ENCODE results near the gene MYO9A.
"Not testable (repeated sequence)": the region's sequence is repeated elsewhere in the genome, so short reads cannot be mapped to it uniquely, and the experiment has no call there.

MYO9A gene

DNA sequence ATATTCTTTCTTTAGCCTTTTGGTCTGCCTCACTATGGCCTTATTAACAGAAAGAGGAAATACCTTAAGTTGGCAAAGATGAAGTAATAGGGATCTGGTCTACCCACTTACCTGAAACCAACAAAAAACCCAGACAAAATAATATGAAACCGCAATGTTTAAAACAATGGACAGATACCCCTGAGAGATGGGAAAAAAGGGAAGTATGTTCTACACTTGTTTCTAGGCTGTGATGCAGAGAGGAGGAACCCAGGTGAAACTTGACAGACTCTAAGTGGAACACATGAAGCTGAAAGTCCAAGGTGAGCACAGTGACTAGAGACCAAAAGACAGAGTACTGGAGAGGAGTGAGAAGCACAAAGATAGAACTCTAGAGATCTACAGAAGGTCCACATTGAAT lies 229.2 kb downstream of the MYO9A start:
- H3K27ac Mint-ChIP-seq = peak overlapping the region; percentile 10
- no peak overlapping the region for H3K4me3 Mint-ChIP-seq
- no peaks in the 10 kb centered on the region for H3K4me1 Mint-ChIP-seq (ENCODE audit: low read depth)
- H3K36me3 Mint-ChIP-seq = peaks cover 37% of the 10 kb centered on the region
- H3K9me3 Mint-ChIP-seq (ENCODE audit: low read depth) = no peaks in the 10 kb centered on the region
- H3K27me3 Mint-ChIP-seq = no peaks in the 10 kb centered on the region

DNA sequence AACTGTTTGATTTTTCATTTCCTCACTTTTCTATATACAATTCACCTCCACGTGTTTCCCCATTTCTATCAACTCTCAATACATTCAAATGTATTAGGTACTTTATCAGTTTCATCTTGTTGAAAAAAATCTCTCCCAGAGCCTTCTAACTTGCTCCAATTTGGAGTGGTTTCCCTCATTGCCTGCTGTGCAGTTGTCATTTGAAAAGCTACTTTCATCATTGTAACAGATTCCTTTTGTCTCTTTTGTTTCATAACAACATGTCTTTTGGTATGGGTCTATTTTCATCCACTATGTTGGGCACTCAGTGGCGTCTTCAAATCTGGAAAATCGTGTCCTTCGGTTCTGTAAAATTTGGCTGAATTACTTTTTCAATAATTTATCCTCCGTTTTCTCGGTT lies 232.6 kb downstream of the MYO9A start:
- Mint-ChIP-seq H3K4me3 (no peak overlapping the region), H3K27ac (no peak overlapping the region), H3K4me1 (ENCODE audit: low read depth) (no peaks in the 10 kb centered on the region), H3K27me3 (no peaks in the 10 kb centered on the region), H3K36me3 (peaks cover 23% of the 10 kb centered on the region), H3K9me3 (ENCODE audit: low read depth) (no peaks in the 10 kb centered on the region)

DNA sequence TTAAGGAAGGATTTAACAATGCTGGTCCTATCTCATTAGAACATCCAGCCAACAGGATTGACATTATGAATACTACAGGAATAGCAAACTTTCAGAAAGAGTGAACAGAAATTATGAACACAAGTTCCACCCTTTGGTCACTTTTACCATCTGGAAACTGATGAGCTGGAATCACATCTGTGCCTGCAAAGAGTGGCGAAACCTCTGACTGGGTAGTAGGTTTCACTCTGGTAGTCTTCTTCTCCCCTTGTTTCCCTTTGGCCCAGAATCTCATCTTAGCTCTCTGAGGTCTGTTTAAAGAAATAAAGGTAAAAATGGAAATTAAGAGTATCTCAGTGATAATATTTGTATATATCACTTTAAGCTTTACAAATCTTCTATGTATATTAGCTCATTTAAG lies 234.5 kb downstream of the MYO9A start:
- Mint-ChIP-seq H3K4me1 (ENCODE audit: low read depth) (no peaks in the 10 kb centered on the region), H3K4me3 (no peak overlapping the region), H3K27ac (no peak overlapping the region), H3K27me3 (no peaks in the 10 kb centered on the region), H3K9me3 (ENCODE audit: low read depth) (no peaks in the 10 kb centered on the region), H3K36me3 (peaks cover 22% of the 10 kb centered on the region)

DNA sequence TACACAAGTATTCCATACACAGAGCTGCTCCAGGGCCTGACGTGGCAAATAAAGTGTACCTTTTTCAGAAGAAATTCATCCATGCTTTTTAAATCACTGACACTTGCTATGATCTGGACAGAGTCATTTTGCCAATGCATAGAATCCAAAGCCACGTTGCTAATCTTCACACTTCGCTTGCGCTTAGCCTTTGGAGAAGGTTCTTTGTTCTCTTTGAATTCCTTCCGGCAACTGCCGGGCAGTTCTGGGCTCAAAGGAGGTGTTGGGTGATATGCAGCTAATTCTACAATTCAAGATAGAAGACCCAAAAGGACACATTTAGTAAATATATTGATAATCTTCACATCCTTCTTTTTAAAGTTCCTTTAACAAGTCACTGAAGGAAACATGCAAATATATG lies 237.7 kb downstream of the MYO9A start:
- Mint-ChIP-seq H3K9me3 (ENCODE audit: low read depth) (no peaks in the 10 kb centered on the region), H3K4me1 (ENCODE audit: low read depth) (no peaks in the 10 kb centered on the region), H3K27ac (no peak overlapping the region), H3K4me3 (no peak overlapping the region), H3K36me3 (peaks cover 16% of the 10 kb centered on the region), H3K27me3 (no peaks in the 10 kb centered on the region)

DNA sequence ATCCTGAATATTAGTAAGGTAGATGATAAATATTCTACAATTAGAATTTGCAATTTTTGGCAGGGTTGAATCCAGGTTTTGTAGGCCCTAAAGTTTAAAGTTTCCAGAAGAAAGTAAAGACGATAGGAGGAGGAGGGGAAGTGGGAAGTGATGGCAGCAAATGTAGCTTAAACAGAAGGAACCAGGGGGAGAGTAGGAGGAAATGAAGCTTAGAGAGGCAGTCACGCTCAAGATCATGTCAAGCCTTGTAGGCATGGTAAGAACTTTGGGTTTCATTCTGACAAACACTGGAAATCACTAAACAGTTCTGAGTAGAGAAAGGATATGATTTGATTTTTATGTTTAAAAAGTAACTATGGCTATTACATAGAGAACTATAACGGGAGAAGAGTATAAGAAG lies 243.7 kb downstream of the MYO9A start:
- Mint-ChIP-seq H3K4me1 (ENCODE audit: low read depth) (no peaks in the 10 kb centered on the region), H3K27me3 (no peaks in the 10 kb centered on the region), H3K4me3 (no peak overlapping the region), H3K36me3 (peaks cover 11% of the 10 kb centered on the region), H3K27ac (no peak overlapping the region), H3K9me3 (ENCODE audit: low read depth) (no peaks in the 10 kb centered on the region)

DNA sequence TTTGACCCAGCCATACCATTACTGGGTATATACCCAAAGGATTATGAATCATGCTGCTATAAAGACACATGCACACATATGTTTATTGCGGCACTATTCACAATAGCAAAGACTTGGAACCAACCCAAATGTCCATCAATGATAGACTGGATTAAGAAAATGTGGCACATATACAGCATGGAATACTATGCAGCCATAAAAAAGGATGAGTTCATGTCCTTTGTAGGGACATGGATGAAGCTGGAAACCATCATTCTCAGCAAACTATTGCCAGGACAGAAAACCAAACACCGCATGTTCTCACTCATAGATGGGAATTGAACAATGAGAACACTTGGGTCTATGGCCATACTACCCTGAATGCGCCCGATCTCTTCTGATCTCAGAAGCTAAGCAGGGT lies 259.7 kb downstream of the MYO9A start:
- not testable (repeated sequence) for H3K4me1 Mint-ChIP-seq (ENCODE audit: low read depth); H3K9me3 Mint-ChIP-seq (ENCODE audit: low read depth); H3K4me3 Mint-ChIP-seq; H3K27ac Mint-ChIP-seq; H3K27me3 Mint-ChIP-seq
- peaks cover 22% of the 10 kb centered on the region for H3K36me3 Mint-ChIP-seq

DNA sequence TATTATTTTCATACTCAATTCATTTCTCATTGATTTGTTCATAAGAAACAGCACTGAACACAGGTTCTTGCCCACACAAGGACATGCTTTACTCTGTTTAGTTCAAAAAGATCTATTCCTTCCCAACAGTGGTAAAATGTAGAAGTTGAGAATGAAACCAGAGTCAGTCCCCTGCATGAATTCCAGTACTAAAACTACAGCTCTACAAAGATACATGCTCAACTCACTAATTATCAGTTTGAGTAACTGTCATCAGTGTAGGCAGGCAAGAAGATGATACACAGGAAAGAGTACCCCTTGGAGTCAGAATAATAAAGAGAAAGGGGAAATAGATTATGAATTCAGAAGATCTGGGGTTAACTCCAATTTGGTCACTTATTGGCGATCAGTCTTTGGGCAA lies 264.4 kb downstream of the MYO9A start:
- Mint-ChIP-seq H3K4me3 (no peak overlapping the region), H3K27ac (no peak overlapping the region), H3K9me3 (ENCODE audit: low read depth) (no peaks in the 10 kb centered on the region), H3K4me1 (ENCODE audit: low read depth) (no peaks in the 10 kb centered on the region), H3K36me3 (peaks cover 16% of the 10 kb centered on the region), H3K27me3 (no peaks in the 10 kb centered on the region)

DNA sequence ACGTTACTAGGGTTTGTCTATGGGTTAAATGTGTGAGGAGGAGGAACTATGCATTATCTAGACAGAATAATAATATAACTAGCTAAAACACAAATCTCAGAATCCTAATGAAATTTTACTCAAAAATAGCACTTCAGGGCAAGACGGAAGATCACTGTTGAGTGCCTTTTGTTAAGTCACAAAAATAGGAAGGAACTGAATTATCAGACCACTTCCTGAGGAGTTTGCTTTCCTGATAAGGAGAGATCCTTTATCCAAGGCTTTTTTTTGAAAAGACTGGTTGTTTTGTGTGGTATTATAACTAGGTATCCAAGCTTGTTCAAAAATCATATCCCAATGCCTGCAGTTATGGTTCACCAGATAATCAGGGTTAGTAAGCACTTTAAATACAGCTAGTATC lies 273.0 kb downstream of the MYO9A start:
- Mint-ChIP-seq H3K36me3 (peaks cover 23% of the 10 kb centered on the region), H3K9me3 (ENCODE audit: low read depth) (no peaks in the 10 kb centered on the region)

DNA sequence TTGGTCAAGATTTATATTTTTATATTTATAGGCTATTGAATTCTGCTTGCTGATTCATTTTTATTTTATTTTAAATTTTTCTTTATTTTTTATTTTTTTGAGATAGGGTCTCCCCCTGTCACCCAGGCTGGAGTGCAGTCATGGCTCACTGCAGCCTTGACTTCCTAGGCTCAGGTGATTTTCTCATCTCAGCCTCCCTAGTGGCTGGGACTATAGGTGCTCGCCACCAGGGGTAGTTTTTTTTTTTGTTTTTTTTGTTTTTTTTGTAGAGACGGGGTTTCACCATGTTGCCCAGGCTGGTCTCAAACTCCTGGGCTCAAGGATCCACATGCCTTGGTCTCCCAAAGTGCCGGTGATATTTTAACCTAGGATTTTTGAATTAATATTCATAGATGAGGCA lies 276.4 kb downstream of the MYO9A start:
- no peaks in the 10 kb centered on the region for H3K9me3 Mint-ChIP-seq (ENCODE audit: low read depth)
- no peak overlapping the region for H3K4me3 Mint-ChIP-seq
- H3K36me3 Mint-ChIP-seq = peaks cover 7% of the 10 kb centered on the region
- H3K27me3 Mint-ChIP-seq = no peaks in the 10 kb centered on the region
- no peak overlapping the region for H3K27ac Mint-ChIP-seq
- peaks cover 17% of the 10 kb centered on the region for H3K4me1 Mint-ChIP-seq (ENCODE audit: low read depth)

More for the DNA sequence above, 273.0 kb downstream of the MYO9A start:
- H3K27me3 Mint-ChIP-seq = no peaks in the 10 kb centered on the region
- H3K4me3 Mint-ChIP-seq = no peak overlapping the region
- no peak overlapping the region for H3K27ac Mint-ChIP-seq
- H3K4me1 Mint-ChIP-seq (ENCODE audit: low read depth) = peaks cover 4% of the 10 kb centered on the region

DNA sequence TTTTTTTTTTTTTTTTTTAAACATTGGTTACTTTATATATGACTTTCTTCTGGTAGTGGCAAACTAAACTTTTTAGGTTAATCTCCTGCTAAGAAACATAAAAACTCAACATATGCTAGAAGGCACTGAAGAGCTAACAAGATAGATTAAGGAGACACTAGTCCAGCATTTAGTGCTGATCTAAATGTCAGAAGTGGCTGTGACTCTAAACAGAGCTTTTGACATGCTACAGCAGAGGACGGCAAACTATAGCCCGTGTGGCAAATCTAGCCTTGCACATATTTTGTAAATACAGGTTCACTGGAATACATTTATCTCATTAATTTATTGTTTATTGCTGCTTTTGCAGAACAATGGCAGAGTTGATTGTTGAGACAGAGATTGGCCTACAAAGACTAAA lies 287.0 kb downstream of the MYO9A start:
- H3K36me3 Mint-ChIP-seq = peaks cover 51% of the 10 kb centered on the region
- no peaks in the 10 kb centered on the region for H3K9me3 Mint-ChIP-seq (ENCODE audit: low read depth)
- H3K4me1 Mint-ChIP-seq (ENCODE audit: low read depth) = peaks cover 2% of the 10 kb centered on the region
- no peak overlapping the region for H3K4me3 Mint-ChIP-seq
- no peak overlapping the region for H3K27ac Mint-ChIP-seq
- H3K27me3 Mint-ChIP-seq = no peaks in the 10 kb centered on the region

DNA sequence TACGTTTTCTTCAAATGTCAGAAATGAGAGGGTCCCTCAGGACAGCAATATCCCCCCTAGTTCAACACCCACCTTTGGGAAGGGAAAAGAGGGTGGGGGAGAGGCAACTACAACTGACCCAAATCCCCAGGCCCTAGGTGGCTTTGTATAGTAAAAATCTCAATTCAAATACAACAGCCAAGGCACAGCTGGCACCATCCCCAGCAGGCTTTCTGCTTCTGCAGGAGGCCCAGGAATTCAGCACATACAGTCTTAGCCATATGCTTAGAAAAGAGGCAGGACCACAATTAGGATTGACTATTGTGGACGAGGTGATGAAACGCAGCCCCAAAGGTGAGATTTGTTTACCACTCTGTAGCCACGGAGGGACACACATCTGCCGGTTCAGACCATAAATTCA lies 291.8 kb downstream of the MYO9A start:
- peaks cover 78% of the 10 kb centered on the region for H3K36me3 Mint-ChIP-seq
- peaks cover 2% of the 10 kb centered on the region for H3K4me1 Mint-ChIP-seq (ENCODE audit: low read depth)
- no peak overlapping the region for H3K27ac Mint-ChIP-seq
- no peaks in the 10 kb centered on the region for H3K27me3 Mint-ChIP-seq
- peaks cover 24% of the 10 kb centered on the region for H3K9me3 Mint-ChIP-seq (ENCODE audit: low read depth)
- no peak overlapping the region for H3K4me3 Mint-ChIP-seq

DNA sequence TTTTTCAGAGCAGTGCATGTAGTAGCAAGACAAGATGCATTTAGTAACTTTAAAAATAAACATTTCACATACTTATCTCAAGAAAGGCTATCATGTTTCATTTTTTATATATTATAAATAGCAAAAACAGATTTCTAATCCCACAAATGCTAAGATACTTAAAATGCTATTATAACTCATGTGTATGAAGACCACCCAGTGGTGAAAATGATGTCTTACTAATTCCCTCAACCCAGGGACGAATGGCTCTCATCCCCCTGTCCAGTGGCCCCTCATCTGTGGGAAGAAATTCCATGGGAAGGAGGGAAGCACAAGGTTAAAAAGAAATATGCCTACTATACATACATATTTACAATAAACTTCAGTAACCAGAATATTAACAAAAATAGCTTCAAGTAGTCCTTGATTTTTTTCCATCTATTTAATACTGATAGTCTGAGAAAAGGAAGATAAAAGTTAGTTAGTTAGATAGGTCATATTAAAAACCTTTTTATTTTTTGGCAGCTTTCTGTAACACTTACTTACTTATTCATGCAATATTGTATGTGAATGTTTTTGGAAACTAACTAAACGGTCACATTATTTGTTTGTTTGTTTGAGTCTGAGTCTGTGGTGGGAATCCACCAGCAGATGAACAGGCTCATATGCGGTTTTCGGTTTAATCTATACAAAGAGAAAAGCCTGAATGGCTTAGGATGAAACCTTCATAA lies 292.8 kb downstream of the MYO9A start:
- Mint-ChIP-seq H3K4me3 (no peak overlapping the region), H3K27me3 (no peaks in the 10 kb centered on the region), H3K9me3 (ENCODE audit: low read depth) (peaks cover 26% of the 10 kb centered on the region), H3K36me3 (peaks cover 77% of the 10 kb centered on the region), H3K27ac (no peak overlapping the region), H3K4me1 (ENCODE audit: low read depth) (peaks cover 2% of the 10 kb centered on the region)

DNA sequence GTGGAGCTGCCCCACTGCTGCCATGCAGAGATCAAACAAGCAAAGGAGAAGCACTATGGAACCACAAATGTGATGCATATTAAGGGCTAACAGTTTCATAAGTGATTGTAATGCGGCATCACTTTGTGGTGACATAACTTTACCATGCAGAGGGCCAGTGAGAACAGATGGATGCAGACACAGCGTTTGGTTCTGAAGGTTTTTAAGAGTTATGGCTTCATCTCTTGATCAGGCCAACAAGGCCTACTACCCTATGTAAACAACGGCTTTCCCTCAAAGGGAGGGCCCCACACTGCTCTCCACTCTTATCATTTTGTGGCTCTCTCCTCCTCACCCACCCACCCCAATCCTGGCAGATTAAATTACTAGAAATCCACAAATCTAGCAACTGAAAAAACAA lies 294.1 kb downstream of the MYO9A start:
- H3K36me3 Mint-ChIP-seq = peaks cover 64% of the 10 kb centered on the region

DNA sequence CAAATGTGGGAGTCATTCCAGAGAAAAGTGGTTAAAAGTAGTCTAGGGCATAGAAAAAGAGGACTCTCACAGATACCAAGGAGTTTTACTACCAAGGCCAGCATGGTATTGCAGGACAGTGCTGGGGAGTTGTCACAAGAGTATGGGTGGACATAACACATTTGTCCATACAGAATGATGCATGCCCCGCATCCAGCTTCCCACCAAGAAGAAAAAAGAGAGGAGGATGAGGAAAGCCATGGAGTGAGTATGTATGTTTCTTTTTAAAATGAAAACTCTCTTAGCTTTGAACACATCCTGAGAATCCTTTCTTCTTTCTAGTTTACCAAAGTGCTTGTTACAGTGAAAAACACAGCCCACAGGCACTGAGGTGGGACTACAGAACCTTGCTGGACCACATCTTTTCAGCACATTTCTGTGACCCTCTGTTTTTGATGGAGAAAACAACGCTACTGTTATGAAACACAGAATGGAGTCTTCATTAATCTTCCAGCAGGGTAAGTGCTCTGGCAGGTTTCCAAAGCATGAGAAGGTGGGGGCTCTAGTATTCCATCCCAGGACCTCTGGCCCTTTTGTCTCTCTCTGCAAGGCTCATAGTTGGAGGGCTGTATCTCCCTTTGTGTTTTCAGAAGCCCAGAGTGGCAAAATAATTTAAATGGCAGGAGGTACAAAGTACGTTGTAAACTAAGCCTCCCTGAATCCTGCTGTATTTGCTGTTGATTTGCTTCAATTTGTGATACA lies 294.9 kb downstream of the MYO9A start:
- no peak overlapping the region for H3K4me3 Mint-ChIP-seq
- H3K27me3 Mint-ChIP-seq = no peaks in the 10 kb centered on the region
- peaks cover 57% of the 10 kb centered on the region for H3K36me3 Mint-ChIP-seq
- H3K4me1 Mint-ChIP-seq (ENCODE audit: low read depth) = no peaks in the 10 kb centered on the region
- H3K27ac Mint-ChIP-seq = no peak overlapping the region
- peaks cover 36% of the 10 kb centered on the region for H3K9me3 Mint-ChIP-seq (ENCODE audit: low read depth)

More for the DNA sequence above, 294.1 kb downstream of the MYO9A start:
- no peak overlapping the region for H3K27ac Mint-ChIP-seq
- no peak overlapping the region for H3K4me3 Mint-ChIP-seq
- peaks cover 29% of the 10 kb centered on the region for H3K9me3 Mint-ChIP-seq (ENCODE audit: low read depth)
- no peaks in the 10 kb centered on the region for H3K27me3 Mint-ChIP-seq
- peaks cover 1% of the 10 kb centered on the region for H3K4me1 Mint-ChIP-seq (ENCODE audit: low read depth)

DNA sequence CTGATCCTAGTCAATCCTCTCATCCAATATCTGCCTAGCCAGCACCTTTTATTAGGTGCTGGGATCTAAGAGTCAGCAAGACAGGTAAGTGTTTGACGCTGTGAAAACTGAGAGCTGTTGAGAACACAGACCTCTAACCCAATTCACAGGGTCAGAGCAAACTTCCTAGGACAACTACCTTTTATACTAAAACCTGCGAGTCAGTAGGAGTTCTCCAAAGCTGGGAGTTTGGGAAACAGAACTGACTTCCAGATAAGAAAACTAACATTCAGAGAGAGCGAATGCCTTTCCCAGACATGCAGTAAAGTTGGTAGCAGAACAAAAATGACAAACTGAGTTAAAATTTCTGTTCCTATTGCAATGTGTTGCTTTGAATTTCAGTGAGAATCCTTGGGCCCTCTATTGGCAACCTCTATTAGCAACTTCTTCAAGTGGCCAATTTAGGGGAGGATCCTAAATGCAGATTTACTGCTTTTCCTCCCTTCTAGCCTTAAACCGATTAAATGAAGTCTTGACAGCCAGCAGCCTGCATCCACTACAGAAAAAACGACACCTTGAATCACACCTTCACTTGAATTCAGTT lies 296.3 kb downstream of the MYO9A start:
- Mint-ChIP-seq H3K27ac (no peak overlapping the region), H3K4me3 (no peak overlapping the region), H3K36me3 (peaks cover 43% of the 10 kb centered on the region), H3K27me3 (no peaks in the 10 kb centered on the region), H3K4me1 (ENCODE audit: low read depth) (no peaks in the 10 kb centered on the region), H3K9me3 (ENCODE audit: low read depth) (peaks cover 43% of the 10 kb centered on the region)

All from activated naive CD8-positive, alpha-beta T cell (primary cell).